ENCODE measurements around the gene PRDX5. TPM values are rescaled to one million over a fixed set of nuclear protein-coding genes. Genes with fewer than 3 reads are reported as not detected.

PRDX5 gene
- total and polyA plus RNA-seq, 10 of the 15 experiments (the other 5 are each of a cell fraction or from before 2014, with no cell fraction given), result 95.7 to 406 (median 240) TPM

DNA sequence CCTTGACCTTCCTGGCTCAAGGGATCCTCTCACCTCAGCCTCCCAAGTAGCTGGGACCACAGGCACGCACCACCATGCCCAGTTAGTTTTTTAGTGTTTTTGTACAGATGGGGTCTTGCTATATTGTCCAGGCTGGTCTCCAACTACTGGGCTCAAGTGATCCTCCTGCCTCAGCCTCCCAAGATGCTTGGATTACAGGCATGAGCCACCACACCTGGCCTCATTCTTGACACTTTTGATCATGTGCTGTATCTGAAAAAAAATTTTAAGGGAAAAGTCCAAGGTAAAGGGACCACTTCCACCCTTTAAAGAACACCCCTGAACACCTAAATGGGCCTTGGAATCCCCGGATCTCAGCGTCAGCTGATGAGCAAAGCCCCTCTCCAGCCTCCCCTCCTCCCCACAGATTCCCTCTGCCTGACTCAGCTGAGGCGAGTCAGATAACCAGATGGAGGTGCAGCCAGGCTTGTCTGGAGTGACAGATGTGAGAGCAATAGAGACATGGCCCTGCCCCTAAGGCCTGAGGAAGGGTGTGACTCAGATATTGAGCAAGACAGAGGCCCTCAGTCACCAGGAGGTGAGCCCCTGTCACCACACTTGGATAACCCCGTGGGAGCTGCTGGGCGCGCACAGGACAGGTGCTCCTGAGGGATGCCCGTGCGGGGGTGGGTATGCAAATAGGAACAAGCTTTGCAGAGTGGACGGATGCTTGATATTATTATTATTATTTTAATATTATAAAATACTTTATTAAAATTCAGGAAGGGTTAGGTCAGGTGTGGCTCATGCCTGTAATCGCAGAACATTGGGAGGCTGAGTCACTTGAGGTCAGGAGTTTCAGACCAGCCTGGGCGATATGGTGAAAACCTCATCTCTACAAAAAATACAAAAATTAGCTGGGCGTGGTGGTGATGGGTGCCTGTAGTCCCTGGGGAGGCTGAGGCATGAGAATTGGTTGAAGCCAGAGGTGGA lies 17.1 kb downstream of the PRDX5 start:
- H3K9me3 ChIP-seq (replicated peaks; ENCODE audit: control insufficient read depth, insufficient read depth, low read length), result no peaks in the 10 kb centered on the region
- intact Hi-C loops (cut with micrococcal nuclease; ENCODE audit: unreplicated experiment) (loop anchor here (1.0 kb wide), 1 partner anchor 18 kb away; the partner anchor contains the start of gene TRMT112), in situ Hi-C loops (cut with MboI) (no loop called here)
- no peaks in the 10 kb centered on the region for H3K27me3 ChIP-seq (replicated peaks in 1 of 2; ENCODE audit: control insufficient read depth in 2 of 2, insufficient read depth in 2 of 2, low read length in 1 of 2)
- peaks cover 12% of the 10 kb centered on the region for H3K79me2 ChIP-seq (ENCODE audit: control insufficient read depth, insufficient read depth, low read length)
- POLR2A ChIA-PET, result interaction anchor here (0.7 to 1.9 kb wide), 8 partner anchors 10 to 1479 kb away, joined by 3 to 25 read pairs (median 6); partner anchors contain the start of genes ESRRA, FERMT3, PRDX5 and TRMT112
- peak overlapping the region; percentile 41 for H3K27ac ChIP-seq (ENCODE audit: control insufficient read depth, insufficient read depth)
- WGBS (ENCODE audit: insufficient coverage, insufficient replicate concordance, low lambda C conversion rate, missing lambda C conversion rate), result 9% methylated on average over 13 of the region's 13 CpGs
- peak overlapping the region; percentile 57 for H3K4me2 ChIP-seq (ENCODE audit: control insufficient read depth, insufficient read depth)
- ATAC-seq (peak; percentile 87), FAIRE-seq (peak; percentile 88), DNase-seq (ENCODE audit: low read depth, low spot score) (peak; percentile 87)
- SMC1A ChIA-PET (ENCODE audit: uncharacterized antibody, unreplicated experiment), result interaction anchor here (1.5 to 6.4 kb wide), 4 partner anchors 17 to 31 kb away, joined by 3 to 71 read pairs (median 10); partner anchors contain the start of genes PRDX5, RPS6KA4 and TRMT112
- no TSS peak for BruUV-seq (replicated peaks)
- H3K4me1 ChIP-seq (ENCODE audit: control insufficient read depth, insufficient read depth, low read length), result peaks cover 30% of the 10 kb centered on the region
- H3K36me3 ChIP-seq (ENCODE audit: control insufficient read depth in 2 of 2, insufficient read depth in 2 of 2, low read length in 1 of 2), result no peaks in the 10 kb centered on the region
- no peak overlapping the region for H3K4me3 ChIP-seq
- RAD21 ChIA-PET (ENCODE audit: unreplicated experiment), result interaction anchor here (1.0 to 4.7 kb wide), 6 partner anchors 11 to 109 kb away, joined by 3 to 57 read pairs (median 6); partner anchors contain the start of genes NUDT22, PRDX5 and TRMT112
- no peak overlapping the region for H3K9ac ChIP-seq (ENCODE audit: control insufficient read depth, insufficient read depth, low read length)
- CTCF ChIA-PET, result interaction anchor here (0.5 to 14.7 kb wide), 11 partner anchors 12 to 129 kb away, joined by 3 to 228 read pairs (median 4); partner anchors contain the start of genes ESRRA, PRDX5, RPS6KA4 and TRMT112
- H4K20me1 ChIP-seq (ENCODE audit: control insufficient read depth, insufficient read depth), result no peaks in the 10 kb centered on the region
- H2AFZ ChIP-seq (ENCODE audit: control insufficient read depth, low read depth, low read length), result no peak overlapping the region
- TF ChIP-seq EED (IDR thresholded peaks at IDR 0.05; ENCODE audit: low read depth) (peak; percentile 90), IRF4 (IDR thresholded peaks at IDR 0.05; ENCODE audit: low read depth, low read length) (no peak), CBFB (IDR thresholded peaks at IDR 0.05; ENCODE audit: low read depth) (0 out of 2 replicates have a peak, but pooled peaks have one; percentile 33), JUNB (IDR thresholded peaks at IDR 0.05) (peak; percentile 76), BACH1 (IDR thresholded peaks at IDR 0.05; ENCODE audit: borderline replicate concordance) (peak; percentile 21; the same call in 1 of the 2 replicates), CREM (IDR thresholded peaks at IDR 0.05; ENCODE audit: low read depth) (peak; percentile 68; the same call in 1 of the 2 replicates), SMAD5 (IDR thresholded peaks at IDR 0.05; ENCODE audit: low read depth) (no peak), CEBPB (IDR thresholded peaks at IDR 0.05; ENCODE audit: borderline replicate concordance in 1 of 2, low read depth in 2 of 2, low read length in 2 of 2) (peak in 1 of 2 experiments; percentile 94; a peak in 2 of 4 replicates), IKZF1 (conservative IDR thresholded peaks at IDR 0.05) (peak; percentile 81), MTA3 (IDR thresholded peaks at IDR 0.05; ENCODE audit: borderline replicate concordance, low read length) (no peak), LARP7 (IDR thresholded peaks at IDR 0.05) (no peak), FOS (IDR thresholded peaks at IDR 0.05; ENCODE audit: borderline replicate concordance, extremely low read depth, insufficient read length) (no peak)
- TF ChIP-seq, protein P1, sequence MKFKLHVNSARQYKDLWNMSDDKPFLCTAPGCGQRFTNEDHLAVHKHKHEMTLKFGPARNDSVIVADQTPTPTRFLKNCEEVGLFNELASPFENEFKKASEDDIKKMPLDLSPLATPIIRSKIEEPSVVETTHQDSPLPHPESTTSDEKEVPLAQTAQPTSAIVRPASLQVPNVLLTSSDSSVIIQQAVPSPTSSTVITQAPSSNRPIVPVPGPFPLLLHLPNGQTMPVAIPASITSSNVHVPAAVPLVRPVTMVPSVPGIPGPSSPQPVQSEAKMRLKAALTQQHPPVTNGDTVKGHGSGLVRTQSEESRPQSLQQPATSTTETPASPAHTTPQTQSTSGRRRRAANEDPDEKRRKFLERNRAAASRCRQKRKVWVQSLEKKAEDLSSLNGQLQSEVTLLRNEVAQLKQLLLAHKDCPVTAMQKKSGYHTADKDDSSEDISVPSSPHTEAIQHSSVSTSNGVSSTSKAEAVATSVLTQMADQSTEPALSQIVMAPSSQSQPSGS (IDR thresholded peaks at IDR 0.05; ENCODE audit: low read length), result no peak
- TF ChIP-seq, protein P2, sequence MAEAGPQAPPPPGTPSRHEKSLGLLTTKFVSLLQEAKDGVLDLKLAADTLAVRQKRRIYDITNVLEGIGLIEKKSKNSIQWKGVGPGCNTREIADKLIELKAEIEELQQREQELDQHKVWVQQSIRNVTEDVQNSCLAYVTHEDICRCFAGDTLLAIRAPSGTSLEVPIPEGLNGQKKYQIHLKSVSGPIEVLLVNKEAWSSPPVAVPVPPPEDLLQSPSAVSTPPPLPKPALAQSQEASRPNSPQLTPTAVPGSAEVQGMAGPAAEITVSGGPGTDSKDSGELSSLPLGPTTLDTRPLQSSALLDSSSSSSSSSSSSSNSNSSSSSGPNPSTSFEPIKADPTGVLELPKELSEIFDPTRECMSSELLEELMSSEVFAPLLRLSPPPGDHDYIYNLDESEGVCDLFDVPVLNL (IDR thresholded peaks at IDR 0.05; ENCODE audit: low read depth, low read length), result no peak
- TF ChIP-seq, protein P3, sequence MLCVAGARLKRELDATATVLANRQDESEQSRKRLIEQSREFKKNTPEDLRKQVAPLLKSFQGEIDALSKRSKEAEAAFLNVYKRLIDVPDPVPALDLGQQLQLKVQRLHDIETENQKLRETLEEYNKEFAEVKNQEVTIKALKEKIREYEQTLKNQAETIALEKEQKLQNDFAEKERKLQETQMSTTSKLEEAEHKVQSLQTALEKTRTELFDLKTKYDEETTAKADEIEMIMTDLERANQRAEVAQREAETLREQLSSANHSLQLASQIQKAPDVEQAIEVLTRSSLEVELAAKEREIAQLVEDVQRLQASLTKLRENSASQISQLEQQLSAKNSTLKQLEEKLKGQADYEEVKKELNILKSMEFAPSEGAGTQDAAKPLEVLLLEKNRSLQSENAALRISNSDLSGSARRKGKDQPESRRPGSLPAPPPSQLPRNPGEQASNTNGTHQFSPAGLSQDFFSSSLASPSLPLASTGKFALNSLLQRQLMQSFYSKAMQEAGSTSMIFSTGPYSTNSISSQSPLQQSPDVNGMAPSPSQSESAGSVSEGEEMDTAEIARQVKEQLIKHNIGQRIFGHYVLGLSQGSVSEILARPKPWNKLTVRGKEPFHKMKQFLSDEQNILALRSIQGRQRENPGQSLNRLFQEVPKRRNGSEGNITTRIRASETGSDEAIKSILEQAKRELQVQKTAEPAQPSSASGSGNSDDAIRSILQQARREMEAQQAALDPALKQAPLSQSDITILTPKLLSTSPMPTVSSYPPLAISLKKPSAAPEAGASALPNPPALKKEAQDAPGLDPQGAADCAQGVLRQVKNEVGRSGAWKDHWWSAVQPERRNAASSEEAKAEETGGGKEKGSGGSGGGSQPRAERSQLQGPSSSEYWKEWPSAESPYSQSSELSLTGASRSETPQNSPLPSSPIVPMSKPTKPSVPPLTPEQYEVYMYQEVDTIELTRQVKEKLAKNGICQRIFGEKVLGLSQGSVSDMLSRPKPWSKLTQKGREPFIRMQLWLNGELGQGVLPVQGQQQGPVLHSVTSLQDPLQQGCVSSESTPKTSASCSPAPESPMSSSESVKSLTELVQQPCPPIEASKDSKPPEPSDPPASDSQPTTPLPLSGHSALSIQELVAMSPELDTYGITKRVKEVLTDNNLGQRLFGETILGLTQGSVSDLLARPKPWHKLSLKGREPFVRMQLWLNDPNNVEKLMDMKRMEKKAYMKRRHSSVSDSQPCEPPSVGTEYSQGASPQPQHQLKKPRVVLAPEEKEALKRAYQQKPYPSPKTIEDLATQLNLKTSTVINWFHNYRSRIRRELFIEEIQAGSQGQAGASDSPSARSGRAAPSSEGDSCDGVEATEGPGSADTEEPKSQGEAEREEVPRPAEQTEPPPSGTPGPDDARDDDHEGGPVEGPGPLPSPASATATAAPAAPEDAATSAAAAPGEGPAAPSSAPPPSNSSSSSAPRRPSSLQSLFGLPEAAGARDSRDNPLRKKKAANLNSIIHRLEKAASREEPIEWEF (IDR thresholded peaks at IDR 0.05; ENCODE audit: insufficient replicate concordance, low read depth, low read length), result no peak

Data from GM12878 (cell line).